ENCODE measurements around the gene ZNF672.

DNA sequence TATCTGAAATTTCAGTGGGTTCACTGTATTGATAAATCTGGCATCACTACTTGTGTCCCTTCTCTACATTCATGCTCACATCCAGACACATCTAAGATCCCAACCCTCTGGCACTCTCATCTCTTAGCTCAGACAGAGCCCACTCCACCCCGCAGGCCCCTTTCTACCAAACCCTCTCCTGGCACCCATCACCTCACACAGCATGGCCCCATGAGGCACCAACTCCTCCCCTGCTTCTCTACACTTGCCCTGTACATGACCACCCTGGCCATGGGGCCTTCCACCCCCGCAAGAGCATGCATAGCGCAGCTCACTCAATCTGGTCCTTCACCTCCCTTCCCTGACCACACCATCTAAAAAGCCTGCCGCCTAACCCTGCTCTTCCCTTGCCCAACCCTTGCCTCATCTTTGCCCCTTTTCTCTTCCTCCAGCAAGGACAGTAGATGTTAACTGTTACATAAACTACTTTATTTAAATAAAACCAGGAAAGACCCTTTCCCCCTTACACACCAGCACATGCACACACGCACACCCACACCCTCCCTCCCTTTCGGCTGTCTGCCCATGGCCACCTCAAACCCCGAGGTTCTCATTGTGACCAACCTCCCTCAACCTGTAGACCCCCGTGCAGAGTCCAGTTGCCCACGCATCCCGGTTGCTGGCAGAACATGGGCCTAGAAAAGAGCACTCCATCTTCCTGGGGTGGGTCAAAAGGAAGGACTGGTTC lies 27.9 kb upstream of the ZNF672 start:
- no peak for TF ChIP-seq EZH2 (IDR thresholded peaks at IDR 0.05; ENCODE audit: insufficient read depth, low read length)
- TF ChIP-seq, protein P1, sequence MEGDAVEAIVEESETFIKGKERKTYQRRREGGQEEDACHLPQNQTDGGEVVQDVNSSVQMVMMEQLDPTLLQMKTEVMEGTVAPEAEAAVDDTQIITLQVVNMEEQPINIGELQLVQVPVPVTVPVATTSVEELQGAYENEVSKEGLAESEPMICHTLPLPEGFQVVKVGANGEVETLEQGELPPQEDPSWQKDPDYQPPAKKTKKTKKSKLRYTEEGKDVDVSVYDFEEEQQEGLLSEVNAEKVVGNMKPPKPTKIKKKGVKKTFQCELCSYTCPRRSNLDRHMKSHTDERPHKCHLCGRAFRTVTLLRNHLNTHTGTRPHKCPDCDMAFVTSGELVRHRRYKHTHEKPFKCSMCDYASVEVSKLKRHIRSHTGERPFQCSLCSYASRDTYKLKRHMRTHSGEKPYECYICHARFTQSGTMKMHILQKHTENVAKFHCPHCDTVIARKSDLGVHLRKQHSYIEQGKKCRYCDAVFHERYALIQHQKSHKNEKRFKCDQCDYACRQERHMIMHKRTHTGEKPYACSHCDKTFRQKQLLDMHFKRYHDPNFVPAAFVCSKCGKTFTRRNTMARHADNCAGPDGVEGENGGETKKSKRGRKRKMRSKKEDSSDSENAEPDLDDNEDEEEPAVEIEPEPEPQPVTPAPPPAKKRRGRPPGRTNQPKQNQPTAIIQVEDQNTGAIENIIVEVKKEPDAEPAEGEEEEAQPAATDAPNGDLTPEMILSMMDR (IDR thresholded peaks at IDR 0.05; ENCODE audit: insufficient read depth, low read depth, low read length), result no peak

Measured in astrocyte (in vitro differentiated cells and primary cell).